IMR-90 (cell line): ENCODE results near the gene ANG. TPM values are rescaled to one million over a fixed set of nuclear protein-coding genes. Genes with fewer than 3 reads are reported as not detected.

Experiments
- ATAC-seq: fragments of 200-7000 bp; cut with Tn5 transposase; 2 replicates; pipeline ENCODE4 v1.9.1; 2020; ENCODE audit warnings: low read depth, mild to moderate bottlenecking, moderate library complexity
- BruUV-seq: library from RNA; stranded (reverse); fragments of 400-500 nt; replicated peaks from 2 replicates; lab custom pipeline; 2021; lab: Mats Ljungman, UMichigan
- CTCF ChIA-PET: fragments of 300-600 bp; formaldehyde crosslinking; extraction: SDS; loops from one replicate; lab custom pipeline; 2021; ENCODE audit warnings: antibody characterized with exemption; lab: Yijun Ruan, JAX
- POLR2A ChIA-PET: fragments of 300-600 bp; sonication (Branson Sonifier 250); formaldehyde crosslinking; loops from one replicate; lab custom pipeline; 2022; ENCODE audit warnings: antibody characterized with exemption; ENCODE audit not compliant: unreplicated experiment; lab: Charles Lee
- DNase-seq: peaks from one replicate; pipeline ENCODE4 v3.0.0; 2013
- H2AFZ ChIP-seq: replicated peaks from 2 replicates; pipeline ENCODE3; 2013; ENCODE audit warnings: low read length, mild to moderate bottlenecking; ENCODE audit not compliant: poor library complexity
- H2AK5ac ChIP-seq: 2 replicates; pipeline ENCODE4 v1.6.1; 2013; ENCODE audit warnings: low read depth, low read length, inconsistent platforms
- H2AK9ac ChIP-seq: replicated peaks from 2 replicates; pipeline ENCODE3; 2013; ENCODE audit warnings: mild to moderate bottlenecking, low read depth, low read length, moderate library complexity; ENCODE audit not compliant: poor library complexity
- H2BK120ac ChIP-seq: 2 replicates; pipeline ENCODE4 v1.6.1; 2013; ENCODE audit warnings: low read depth, low read length, inconsistent platforms
- H2BK15ac ChIP-seq: 3 replicates; pipeline ENCODE4 v1.6.1; 2013; ENCODE audit warnings: low read depth, low read length, inconsistent platforms
- H2BK20ac ChIP-seq: 2 replicates; pipeline ENCODE4 v1.6.1; 2013; ENCODE audit warnings: low read depth, mild to moderate bottlenecking, inconsistent platforms, low read length, moderate library complexity
- H2BK5ac ChIP-seq: 2 replicates; pipeline ENCODE4 v1.6.1; 2013; ENCODE audit warnings: mild to moderate bottlenecking, low read depth, low read length, inconsistent platforms; ENCODE audit not compliant: poor library complexity, severe bottlenecking
- H3K14ac ChIP-seq: replicated peaks from 2 replicates; pipeline ENCODE4 v1.6.1; 2013; ENCODE audit warnings: low read depth, low read length, inconsistent platforms
- H3K18ac ChIP-seq: 2 replicates; pipeline ENCODE4 v1.6.1; 2013; ENCODE audit warnings: low read depth, low read length, control low read depth
- H3K23ac ChIP-seq: 2 replicates; pipeline ENCODE4 v1.6.1; 2013; ENCODE audit warnings: low read depth, low read length, inconsistent platforms
- H3K27ac ChIP-seq: 2 replicates; pipeline ENCODE4 v1.5.1; 2013; ENCODE audit warnings: mild to moderate bottlenecking, control low read depth, low read length; ENCODE audit not compliant: insufficient read depth
- H3K27me3 ChIP-seq: 2 replicates; pipeline ENCODE4 v1.6.1; 2013; ENCODE audit warnings: low read length; ENCODE audit not compliant: control insufficient read depth, insufficient read depth
- H3K36me3 ChIP-seq: 2 replicates; pipeline ENCODE4 v1.6.1; 2013; ENCODE audit warnings: low read length, mixed read lengths; ENCODE audit not compliant: control insufficient read depth, insufficient read depth
- H3K4ac ChIP-seq: 2 replicates; pipeline ENCODE4 v1.6.1; 2013; ENCODE audit warnings: low read depth, low read length, inconsistent platforms
- H3K4me1 ChIP-seq: 2 replicates; pipeline ENCODE4 v1.6.1; 2013; ENCODE audit warnings: low read length, mixed read lengths; ENCODE audit not compliant: control insufficient read depth, insufficient read depth
- H3K4me2 ChIP-seq: 2 replicates; pipeline ENCODE4 v1.6.1; 2013; ENCODE audit warnings: low read depth, mild to moderate bottlenecking, control low read depth, low read length, moderate library complexity
- H3K4me3 ChIP-seq: 2 replicates; pipeline ENCODE4 v1.5.1; 2013; ENCODE audit warnings: low read depth, mild to moderate bottlenecking, control low read depth, low read length, moderate library complexity; ENCODE audit not compliant: insufficient read depth
- H3K56ac ChIP-seq: 2 replicates; pipeline ENCODE4 v1.6.1; 2013; ENCODE audit warnings: low read length, inconsistent platforms; ENCODE audit not compliant: insufficient read depth; ENCODE audit errors: extremely low read depth
- H3K79me1 ChIP-seq, 2 experiments: 2 replicates each; pipeline ENCODE4 v1.6.1; 2013; ENCODE audit warnings: low read length in 2 of 2, inconsistent platforms in 1 of 2, low read depth in 1 of 2
- H3K9ac ChIP-seq: 2 replicates; pipeline ENCODE4 v1.6.1; 2013; ENCODE audit warnings: low read depth, low read length, control low read depth
- H3K9me1 ChIP-seq: 2 replicates; pipeline ENCODE4 v1.6.1; 2013; ENCODE audit warnings: low read length, inconsistent platforms; ENCODE audit not compliant: insufficient read depth
- H3K9me3 ChIP-seq: 2 replicates; pipeline ENCODE4 v1.6.1; 2013; ENCODE audit warnings: low read length; ENCODE audit not compliant: control insufficient read depth, insufficient read depth
- H4K20me1 ChIP-seq: 2 replicates; pipeline ENCODE4 v1.6.1; 2013; ENCODE audit warnings: low read length, inconsistent platforms; ENCODE audit not compliant: insufficient read depth
- H4K5ac ChIP-seq: 2 replicates; pipeline ENCODE4 v1.6.1; 2013; ENCODE audit warnings: mild to moderate bottlenecking, low read depth, low read length, control low read depth
- H4K8ac ChIP-seq, 2 experiments: 2 replicates each; pipeline ENCODE4 v1.6.1; 2013; ENCODE audit warnings: low read depth in 2 of 2, low read length in 2 of 2, control low read depth in 1 of 2, inconsistent platforms in 1 of 2
- H4K91ac ChIP-seq: 2 replicates; pipeline ENCODE4 v1.6.1; 2013; ENCODE audit warnings: low read depth, low read length, inconsistent platforms; ENCODE audit not compliant: insufficient read depth
- RFX5 ChIP-seq: IDR thresholded peaks from 2 replicates; pipeline ENCODE4 v1.8.0; 2012; ENCODE audit warnings: low read depth, mild to moderate bottlenecking, low read length, moderate library complexity
- WGBS, 2 experiments: methylation state at CpG; one replicate each; pipeline versions ENCODE4 v1.1.5 to v1.1.7; 2013; ENCODE audit warnings: missing lambda C conversion rate in 2 of 2; ENCODE audit not compliant: insufficient read length in 1 of 2; ENCODE audit errors: extremely low coverage in 2 of 2; 5-methylcytosine and 5-hydroxymethylcytosine counted together
- dilution Hi-C: fragments of 300-500 bp; cut with HindIII; formaldehyde crosslinking; loops from one replicate; pipeline ENCODE4 v1.14.3; 2018; ENCODE audit warnings: low sequenced_read_pairs; ENCODE audit not compliant: unreplicated experiment
- in situ Hi-C: fragments of 300-500 bp; cut with MboI; formaldehyde crosslinking; loops from 3 replicates; pipeline ENCODE4 v1.14.3; 2019; ENCODE audit warnings: low sequenced_read_pairs, inconsistent platforms, mixed read lengths
- intact Hi-C: fragments of 100-400 bp; cut with micrococcal nuclease; formaldehyde crosslinking; loops from 2 replicates; pipeline ENCODE4 v1.10.0; 2022
- polyA plus RNA-seq, 3 experiments: library from polyadenylated mRNA; depleted of rRNA; stranded (reverse); fragments of >200 nt; gene quantifications; 2 replicates each; pipeline ENCODE4 v1.2.3, GENCODE V29; 2012; ENCODE audit warnings: low replicate concordance in 1 of 3
- total RNA-seq: library from RNA; depleted of rRNA; stranded (reverse); fragments of >200 nt; gene quantifications from 2 replicates; pipeline ENCODE4 v1.2.3, GENCODE V29; 2012

Gene ANG
- total and polyA plus RNA-seq, 2 of the 4 experiments (the other 2 are of a cell fraction), result 3.6 to 4.7 TPM

GRCh38 chr14:20732477-20732876 is 43.9 kb downstream of the ANG start:
- CTCF ChIA-PET, result no interaction called here
- Histone ChIP-seq H2BK120ac (no peak overlapping the region), H3K9me1 (no peaks in the 10 kb centered on the region), H4K20me1 (no peaks in the 10 kb centered on the region), H3K4ac (no peak overlapping the region), H4K91ac (no peak overlapping the region), H3K27me3 (no peaks in the 10 kb centered on the region), H3K79me1 (no peaks in the 10 kb centered on the region), H2BK5ac (no peak overlapping the region), H3K18ac (no peak overlapping the region), H3K27ac (no peak overlapping the region), H3K56ac (no peak overlapping the region), H3K9ac (no peak overlapping the region), H2BK15ac (no peak overlapping the region), H3K36me3 (no peaks in the 10 kb centered on the region), H4K5ac (no peak overlapping the region), H4K8ac (no peak overlapping the region), H3K4me1 (no peaks in the 10 kb centered on the region), H2AK9ac (no peak overlapping the region), H3K4me2 (no peak overlapping the region), H2BK20ac (no peak overlapping the region), H3K23ac (no peak overlapping the region), H3K14ac (no peak overlapping the region), H3K9me3 (no peaks in the 10 kb centered on the region), H2AFZ (no peak overlapping the region), H3K4me3 (no peak overlapping the region), H2AK5ac (no peak overlapping the region)
- TF ChIP-seq RFX5, result no peak
- dilution Hi-C loops, result no loop called here
- ATAC-seq (no peak), DNase-seq (no peak)
- intact Hi-C loops, result no loop called here
- in situ Hi-C loops, result no loop called here
- BruUV-seq, result no TSS peak
- WGBS, 2 experiments, result no CpG with 5 or more reads among the region's 5 CpGs
- POLR2A ChIA-PET, result no interaction called here
